GM18502 (cell line): ENCODE measurements around the gene LNPK.
"Not testable (repeated sequence)": the region's sequence is repeated elsewhere in the genome, so short reads cannot be mapped to it uniquely, and the experiment has no call there.

Source experiments
- ATAC-seq: cut with Tn5 transposase; IDR thresholded peaks from one replicate; pipeline ENCODE4 v1.9.1; 2021; ENCODE audit warnings: mild to moderate bottlenecking; ENCODE audit not compliant: unreplicated experiment, poor library complexity

The LNPK gene, protein sequence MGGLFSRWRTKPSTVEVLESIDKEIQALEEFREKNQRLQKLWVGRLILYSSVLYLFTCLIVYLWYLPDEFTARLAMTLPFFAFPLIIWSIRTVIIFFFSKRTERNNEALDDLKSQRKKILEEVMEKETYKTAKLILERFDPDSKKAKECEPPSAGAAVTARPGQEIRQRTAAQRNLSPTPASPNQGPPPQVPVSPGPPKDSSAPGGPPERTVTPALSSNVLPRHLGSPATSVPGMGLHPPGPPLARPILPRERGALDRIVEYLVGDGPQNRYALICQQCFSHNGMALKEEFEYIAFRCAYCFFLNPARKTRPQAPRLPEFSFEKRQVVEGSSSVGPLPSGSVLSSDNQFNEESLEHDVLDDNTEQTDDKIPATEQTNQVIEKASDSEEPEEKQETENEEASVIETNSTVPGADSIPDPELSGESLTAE

GRCh38 chr2:176001916-176002687 lies at the start of gene LNPK:
TSS of gene LNPK (minus strand) at chr2:176002267. CDS start at chr2:175995584, 6,683 bp downstream.
- ATAC-seq = peak; percentile 95

DNA sequence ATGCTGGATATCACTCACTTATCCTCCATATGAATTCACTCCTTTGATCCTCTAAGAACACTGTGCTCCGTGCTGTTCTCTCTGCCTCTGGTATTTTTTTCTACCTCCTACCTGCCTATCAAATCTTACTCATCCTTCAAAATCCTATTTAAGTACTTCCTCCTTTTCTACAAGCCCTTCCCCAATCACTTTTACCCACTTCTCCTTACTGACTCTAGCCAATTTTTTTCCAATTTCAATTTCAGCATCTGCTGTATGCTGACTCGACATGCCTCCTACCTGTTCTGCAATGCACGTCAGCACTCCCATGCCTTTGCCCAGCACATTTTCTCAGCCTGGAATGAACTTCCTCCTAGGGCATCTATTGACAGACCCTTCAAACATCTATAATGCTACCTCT lies 37.3 kb upstream of the LNPK start:
- no peak for ATAC-seq

GRCh38 chr2:176038694-176039093 lies 36.6 kb upstream of the LNPK start:
- ATAC-seq = no peak

GRCh38 chr2:176035013-176035691 lies 33.1 kb upstream of the LNPK start:
- ATAC-seq = no peak

GRCh38 chr2:176027806-176028205 lies 25.7 kb upstream of the LNPK start:
- ATAC-seq = no peak

DNA sequence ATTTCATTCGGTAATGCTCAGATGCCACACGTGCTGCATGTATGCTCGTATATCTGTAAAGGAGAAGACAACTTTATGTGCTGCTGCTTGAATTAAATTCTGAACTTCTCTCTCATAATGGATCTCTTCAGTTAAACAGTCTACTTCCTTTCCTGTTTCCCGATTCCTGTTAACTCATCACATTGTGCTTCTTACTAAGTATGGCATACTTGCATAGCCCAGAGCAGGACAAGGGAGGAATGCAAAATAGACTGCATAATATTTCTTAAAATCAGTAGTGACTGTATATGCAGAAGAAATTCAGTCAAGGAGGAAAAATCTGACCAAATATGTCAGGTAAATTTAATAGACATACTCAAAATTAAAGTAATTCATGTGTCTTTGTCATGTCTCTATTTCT lies 23.9 kb upstream of the LNPK start:
- ATAC-seq = no peak

DNA sequence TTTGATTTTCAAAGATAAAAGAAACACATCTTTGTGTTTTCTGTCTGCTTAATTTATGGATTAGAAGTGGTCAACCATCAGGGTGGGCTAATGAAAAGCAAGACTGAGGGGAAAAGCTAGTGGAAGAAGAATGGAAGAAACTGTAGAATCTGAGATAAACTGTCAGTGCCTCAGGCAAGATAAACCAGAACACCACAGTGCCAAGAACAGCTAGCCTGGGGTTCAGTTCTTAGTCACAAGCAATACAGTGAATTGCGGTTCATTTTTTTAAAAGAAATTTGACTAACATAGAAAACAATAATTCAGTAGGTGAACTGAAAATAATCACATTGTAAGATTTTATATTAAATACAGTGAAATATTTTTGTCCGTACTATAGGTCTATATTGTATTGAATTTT lies 22.0 kb upstream of the LNPK start:
- no peak for ATAC-seq

GRCh38 chr2:176022048-176022447 lies 20.0 kb upstream of the LNPK start:
- ATAC-seq = no peak

DNA sequence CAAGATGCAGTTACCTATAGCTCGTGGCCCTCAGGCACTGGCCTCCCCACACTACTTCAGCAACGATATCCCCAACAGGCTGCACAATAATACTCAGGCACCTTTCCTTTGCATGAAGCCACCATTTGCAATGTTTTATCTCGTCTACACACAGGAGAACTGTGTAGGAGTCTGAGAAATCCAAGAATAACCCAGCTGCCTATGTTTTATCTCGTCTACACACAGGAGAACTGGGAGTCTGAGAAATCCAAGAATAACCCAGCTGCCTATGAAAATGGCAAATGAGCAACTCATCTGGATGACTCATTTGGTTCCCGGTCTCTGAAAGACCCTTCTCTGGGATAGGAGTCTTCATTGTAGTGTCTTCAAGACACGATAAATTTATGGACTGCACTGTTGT lies 18.3 kb upstream of the LNPK start:
- ATAC-seq = no peak

DNA sequence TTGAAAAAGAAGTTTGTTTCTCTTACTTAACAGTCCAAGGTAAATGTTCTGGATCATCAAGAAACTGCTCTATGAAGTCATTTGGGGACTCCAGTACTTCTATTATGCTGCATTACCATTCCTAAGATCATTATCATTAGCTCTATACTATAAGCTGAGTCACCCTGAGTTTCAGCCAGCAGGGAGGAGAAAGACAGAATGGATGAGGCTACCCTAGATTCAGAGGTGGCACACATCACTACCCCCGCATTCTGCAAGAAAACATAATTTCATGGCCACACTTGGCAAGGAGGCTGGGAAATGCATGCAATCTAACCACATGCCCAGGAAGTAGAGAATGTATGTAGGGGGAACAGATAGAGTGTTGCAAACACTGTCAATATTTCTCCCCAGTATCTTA lies 16.6 kb upstream of the LNPK start:
- ATAC-seq = no peak

DNA sequence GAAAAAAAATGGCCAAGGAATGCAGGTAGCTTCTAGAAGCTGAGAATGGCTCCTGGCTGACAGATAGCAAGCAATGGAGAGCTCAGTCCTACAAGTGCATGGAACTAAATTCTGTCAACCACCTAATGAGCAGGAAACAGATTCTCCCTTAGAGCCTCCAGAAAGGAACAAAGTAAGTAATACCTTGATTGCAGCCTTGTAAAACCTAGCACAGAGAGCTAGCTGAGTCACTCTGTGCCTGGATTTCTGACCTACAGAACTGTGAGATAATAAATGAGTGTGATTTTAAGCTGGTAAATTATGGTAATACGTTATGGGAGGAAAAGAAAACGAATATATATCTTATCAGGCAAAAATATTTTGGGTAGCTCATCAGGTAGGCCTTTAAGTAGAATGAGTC lies 7.4 kb upstream of the LNPK start:
- ATAC-seq = no peak

- ATAC-seq = no peak
Observed at GRCh38 chr2:176004934-176005333, 2.9 kb upstream of the LNPK start.

DNA sequence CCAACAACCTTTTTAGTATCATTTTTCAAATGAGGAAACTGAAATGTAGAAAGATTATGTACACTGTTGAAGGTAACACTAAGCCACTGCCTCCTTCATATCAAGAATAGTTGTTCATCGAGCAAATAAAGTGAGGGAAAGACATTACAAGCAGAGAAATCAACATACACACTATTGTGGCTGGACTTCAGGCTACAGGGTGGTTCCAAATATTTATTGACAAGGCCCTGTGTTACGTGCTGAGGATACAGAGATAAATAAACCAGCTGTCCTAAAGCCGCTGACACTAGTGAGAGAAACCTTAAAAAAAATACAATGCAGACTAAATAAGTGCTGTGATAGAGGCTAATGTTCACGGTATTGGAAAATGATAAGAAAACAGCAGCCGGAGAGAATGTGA lies 1.9 kb upstream of the LNPK start:
- no peak for ATAC-seq

DNA sequence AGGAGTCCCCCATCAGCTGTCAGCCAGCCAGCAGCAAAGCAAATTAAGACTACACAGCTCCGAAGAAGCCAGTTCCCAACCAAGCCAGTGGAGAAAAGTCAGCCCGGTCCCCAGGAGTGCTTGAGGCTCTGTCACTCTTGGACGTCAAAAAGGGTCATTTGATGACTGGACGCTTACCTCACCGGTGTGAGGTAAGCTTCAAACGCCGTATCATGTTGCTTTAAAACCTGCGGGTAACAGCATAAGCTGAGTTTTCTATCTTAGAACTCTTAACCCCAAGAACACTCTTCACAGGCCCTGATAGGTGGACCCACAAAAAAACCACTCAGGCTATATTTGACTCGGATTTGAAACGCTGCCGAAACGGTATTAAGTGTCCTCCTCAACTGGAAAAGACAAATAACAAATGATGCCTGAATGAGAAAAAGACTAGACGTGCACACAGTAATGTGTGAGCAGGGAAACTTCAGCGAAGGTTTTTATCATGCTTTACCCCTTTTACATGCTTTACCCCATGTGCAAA lies 682 bp upstream of the LNPK start:
- no peak for ATAC-seq

DNA sequence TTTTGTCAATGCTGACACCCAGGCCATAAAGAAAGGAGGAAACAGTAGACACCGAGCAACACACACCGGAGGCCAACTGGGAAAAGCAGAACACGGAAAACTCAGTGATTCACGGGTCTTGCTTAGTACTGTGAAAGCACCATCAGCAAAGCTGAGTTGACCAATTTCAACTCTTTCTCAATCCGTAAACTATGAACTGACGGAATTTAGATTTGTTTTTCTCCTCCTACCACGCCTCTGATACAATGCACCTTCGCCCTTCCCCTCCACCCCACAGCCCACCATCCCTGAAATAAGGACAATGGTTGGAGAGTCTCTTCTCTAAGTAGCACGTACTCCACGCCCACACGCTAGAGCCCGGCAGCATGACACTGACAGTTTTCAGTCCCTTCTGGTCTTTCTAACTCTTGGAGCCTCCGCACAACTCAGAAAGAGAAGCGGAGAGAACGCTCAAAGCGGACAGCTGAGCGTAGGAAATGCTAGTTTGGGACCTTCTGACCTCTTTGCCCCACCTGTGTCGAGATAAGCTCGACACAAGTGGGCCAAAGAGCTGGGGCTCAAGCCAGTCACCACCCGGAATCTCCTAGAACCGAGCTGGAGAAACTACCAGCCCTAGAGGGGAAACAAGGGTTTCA lies 669 bp downstream of the LNPK start:
- peak; percentile 55 for ATAC-seq

DNA sequence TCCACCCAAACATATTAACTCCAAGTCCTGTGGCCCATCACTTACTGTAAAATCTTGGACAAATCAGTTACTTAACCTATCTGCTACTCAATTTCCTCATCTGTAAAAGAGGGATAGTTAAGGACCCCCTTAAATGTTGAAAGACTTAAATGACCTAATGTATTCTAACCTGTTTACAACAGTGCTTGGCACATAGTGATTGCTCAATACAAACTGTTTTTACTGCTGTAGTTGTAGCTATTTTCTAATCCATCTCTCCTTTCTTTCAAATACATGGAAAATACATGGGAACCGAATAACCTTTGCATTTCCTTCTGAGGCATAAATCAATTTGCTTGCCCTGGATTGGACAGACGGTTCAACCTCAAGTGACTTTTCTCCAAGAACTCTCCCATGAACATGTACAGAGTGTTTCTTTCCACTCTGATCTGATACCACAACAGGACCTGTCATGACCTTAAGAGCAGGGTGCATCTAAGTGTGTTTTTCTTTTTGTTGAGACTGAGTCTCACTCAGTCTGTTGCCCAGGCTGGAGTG lies 2.7 kb downstream of the LNPK start:
- ATAC-seq = no peak

DNA sequence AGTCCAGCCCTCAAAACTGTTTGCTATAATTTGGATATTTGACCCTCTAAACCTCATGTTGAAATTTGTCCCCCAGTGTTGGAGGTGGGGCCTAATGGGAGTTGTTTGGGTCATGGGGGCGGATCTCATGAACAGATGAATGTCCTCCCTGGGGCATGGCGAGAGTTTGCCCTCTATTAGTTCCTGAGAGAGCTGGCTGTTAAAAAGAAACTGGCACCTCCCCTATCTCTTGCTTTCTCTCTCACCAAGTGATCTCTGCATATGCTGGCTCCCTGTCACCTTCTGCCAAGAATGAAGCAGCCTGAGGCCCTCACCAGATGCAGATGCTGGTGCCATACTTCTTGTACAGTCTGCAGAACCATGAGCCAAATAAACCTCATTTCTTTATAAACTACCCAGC lies 12.0 kb downstream of the LNPK start:
- no peak for ATAC-seq

GRCh38 chr2:175987126-175987525 lies 14.9 kb downstream of the LNPK start:
- ATAC-seq = not testable (repeated sequence)

DNA sequence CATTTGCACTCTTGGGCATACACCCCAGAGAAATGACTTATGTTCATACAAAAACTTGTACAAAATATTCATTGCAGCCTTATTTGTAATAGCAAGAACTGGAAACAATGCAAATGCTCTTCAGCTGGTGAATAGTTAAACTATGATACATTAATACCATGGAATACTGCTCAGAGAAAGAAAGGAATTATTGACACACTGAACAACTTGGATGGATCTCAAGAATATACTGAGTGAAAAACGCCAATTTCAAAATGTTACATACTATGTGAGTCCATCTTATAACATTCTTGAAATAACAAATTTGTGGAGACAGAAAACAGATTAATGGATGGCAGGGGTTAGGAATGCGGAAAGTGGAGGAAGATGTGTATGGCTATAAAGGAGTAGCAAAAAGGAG lies 17.2 kb downstream of the LNPK start:
- ATAC-seq = no peak

GRCh38 chr2:175981551-175981950 lies 20.5 kb downstream of the LNPK start:
- ATAC-seq = no peak
